Testis (tissue), 3 donors: ENCODE measurements around the gene DENND1A. TPM values are rescaled to one million over a fixed set of nuclear protein-coding genes. Genes with fewer than 3 reads are reported as not detected.

Experiments
- DNase-seq: peaks from one replicate; pipeline ENCODE4 v3.0.0-alpha.2; 2019
- H3K27ac ChIP-seq, 2 donors: fragments of 200-600 bp; sonication (generic); one replicate each; pipeline ENCODE4 v1.5.1; 2019
- H3K27me3 ChIP-seq: fragments of 200-600 bp; sonication (generic); one replicate; pipeline ENCODE4 v1.5.1; 2019
- H3K36me3 ChIP-seq: fragments of 200-600 bp; sonication (generic); one replicate; pipeline ENCODE4 v1.5.1; 2017; ENCODE audit warnings: low read depth; ENCODE audit errors: missing control alignments
- H3K4me1 ChIP-seq: fragments of 200-600 bp; sonication (generic); one replicate; pipeline ENCODE4 v1.5.1; 2019
- H3K4me3 ChIP-seq, 2 donors: fragments of 200-600 bp; sonication (generic); one replicate each; pipeline ENCODE4 v1.5.1; 2017 to 2019
- H3K9me3 ChIP-seq: fragments of 200-600 bp; sonication (generic); one replicate; pipeline ENCODE4 v1.5.1; 2017
- CTCF ChIP-seq, 3 experiments: fragments of 450-650 bp in 2 of 3; fragments of 200-600 bp in 1 of 3; sonication (generic) in 1 of 3; IDR thresholded peaks; one replicate each; pipeline ENCODE4 v1.5.1; 2016 to 2019; ENCODE audit warnings: antibody characterized with exemption in 3 of 3, mild to moderate bottlenecking in 2 of 3, moderate library complexity in 1 of 3
- POLR2A ChIP-seq: fragments of 450-650 bp; IDR thresholded peaks from one replicate; pipeline ENCODE4 v1.6.1; 2017; ENCODE audit warnings: antibody characterized with exemption, mild to moderate bottlenecking, moderate library complexity
- WGBS, 2 donors: methylation state at CpG; one replicate each; pipeline ENCODE4 v1.1.5; 2018; 5-methylcytosine and 5-hydroxymethylcytosine counted together
- intact Hi-C: fragments of 100-400 bp; cut with DNase I; formaldehyde crosslinking; loops from one replicate; pipeline ENCODE4 v1.15.1; 2023; ENCODE audit warnings: low total_unique reads
- polyA plus RNA-seq: library from polyadenylated mRNA; stranded (reverse); fragments of 350-450 nt; fragmentation: Illumina TruSeq; extraction: RNeasy Lipid Tissue Mini Kit (QIAGEN cat#74804); gene quantifications from one replicate; pipeline ENCODE4 v1.2.3, GENCODE V29; 2014; ENCODE audit warnings: low read depth, low replicate concordance; ENCODE audit not compliant: insufficient read depth
- total RNA-seq, 2 donors: library from RNA; depleted of rRNA; stranded (reverse); fragments of >200 nt; gene quantifications; one replicate each; pipeline ENCODE4 v1.2.3, GENCODE V29; 2016

Gene DENND1A
- total and polyA plus RNA-seq, 3 donors from 2014 or later = 20.3 to 47.4 (median 44.9) TPM

- no peak for TF ChIP-seq CTCF (IDR thresholded peaks at IDR 0.05)
- no peak for TF ChIP-seq POLR2A
- Histone ChIP-seq H3K4me3 (no peak overlapping the region), H3K9me3 (no peaks in the 10 kb centered on the region), H3K36me3 (no peaks in the 10 kb centered on the region), H3K27me3 (no peaks in the 10 kb centered on the region), H3K4me1 (no peaks in the 10 kb centered on the region), H3K27ac (no peak overlapping the region)
- DNase-seq = no peak
- 81 to 87% methylated on average over 13 to 24 of the region's 24 CpGs for WGBS, 2 donors
- intact Hi-C loops = no loop called here
Observed at GRCh38 chr9:123376218-123377071, 553.5 kb downstream of the DENND1A start.

GRCh38 chr9:123375469-123376132, 554.3 kb downstream of the DENND1A start:
- TF ChIP-seq POLR2A (no peak), CTCF (IDR thresholded peaks at IDR 0.05) (no peak)
- Histone ChIP-seq H3K4me3 (no peak overlapping the region), H3K36me3 (no peaks in the 10 kb centered on the region), H3K9me3 (no peaks in the 10 kb centered on the region), H3K27ac (no peak overlapping the region), H3K4me1 (no peaks in the 10 kb centered on the region), H3K27me3 (no peaks in the 10 kb centered on the region)
- DNase-seq = no peak
- WGBS, 2 donors = 34 to 44% methylated on average over 6 to 12 of the region's 14 CpGs
- intact Hi-C loops = no loop called here

GRCh38 chr9:123373946-123374345, 556.0 kb downstream of the DENND1A start:
- no peak for DNase-seq
- H3K4me3 ChIP-seq = no peak overlapping the region
- H3K27ac ChIP-seq = no peak overlapping the region
- H3K27me3 ChIP-seq = no peaks in the 10 kb centered on the region
- TF ChIP-seq CTCF (IDR thresholded peaks at IDR 0.05) (no peak), POLR2A (no peak)
- WGBS, 2 donors = 2 to 13% methylated on average over 7 to 10 of the region's 10 CpGs
- intact Hi-C loops = no loop called here
- no peaks in the 10 kb centered on the region for H3K9me3 ChIP-seq
- no peaks in the 10 kb centered on the region for H3K4me1 ChIP-seq
- no peaks in the 10 kb centered on the region for H3K36me3 ChIP-seq

- Histone ChIP-seq H3K4me3 (no peak overlapping the region), H3K9me3 (no peaks in the 10 kb centered on the region), H3K36me3 (no peaks in the 10 kb centered on the region), H3K27me3 (no peaks in the 10 kb centered on the region), H3K4me1 (no peaks in the 10 kb centered on the region), H3K27ac (no peak overlapping the region)
- 6 to 9% methylated on average over 25 to 56 of the region's 60 CpGs for WGBS, 2 donors
- intact Hi-C loops = no loop called here
- no peak for DNase-seq
- TF ChIP-seq POLR2A (no peak), CTCF (IDR thresholded peaks at IDR 0.05) (no peak)
Observed at GRCh38 chr9:123373447-123373923, 556.4 kb downstream of the DENND1A start.
